H1 (cell line): Measurements from ENCODE around the gene NLK. TPM values are rescaled to one million over a fixed set of nuclear protein-coding genes. Genes with fewer than 3 reads are reported as not detected.

Experiments
- CTCF ChIA-PET: fragments of 300-600 bp; sonication (Branson Sonifier 250); formaldehyde crosslinking; loops from one replicate; lab custom pipeline; 2021; ENCODE audit not compliant: partially characterized antibody; lab: Charles Lee
- POLR2A ChIA-PET: fragments of 300-600 bp; sonication (Branson Sonifier 250); formaldehyde crosslinking; loops from one replicate; lab custom pipeline; 2021; ENCODE audit warnings: inconsistent platforms; ENCODE audit not compliant: partially characterized antibody; lab: Charles Lee
- DNase-seq, 2 experiments: peaks; one replicate each; pipeline versions ENCODE4 v3.0.0 to v3.0.0-alpha.2; 2010 to 2022; ENCODE audit warnings: low spot score in 2 of 2, low read depth in 1 of 2, mixed read lengths in 1 of 2
- FAIRE-seq: peaks from 2 replicates; lab custom pipeline; 2011; peaks lifted over from hg19 to GRCh38; lab: Jason Lieb, UNC
- H2AFZ ChIP-seq: 2 replicates; pipeline ENCODE4 v1.8.1; 2012; ENCODE audit warnings: low read length, inconsistent platforms
- H2AK5ac ChIP-seq: 2 replicates; pipeline ENCODE4 v1.6.1; 2013; ENCODE audit warnings: low read depth, low read length
- H2BK120ac ChIP-seq: replicated peaks from 2 replicates; pipeline ENCODE3; 2013; ENCODE audit warnings: low read depth, low read length, inconsistent platforms
- H2BK12ac ChIP-seq: 2 replicates; pipeline ENCODE4 v1.6.1; 2013; ENCODE audit warnings: low read depth, low read length
- H2BK15ac ChIP-seq: 2 replicates; pipeline ENCODE4 v1.6.1; 2013; ENCODE audit warnings: low read length
- H2BK20ac ChIP-seq: 2 replicates; pipeline ENCODE4 v1.6.1; 2013; ENCODE audit warnings: low read length
- H2BK5ac ChIP-seq: 2 replicates; pipeline ENCODE4 v1.6.1; 2013; ENCODE audit warnings: low read depth, low read length
- H3K14ac ChIP-seq: 2 replicates; pipeline ENCODE4 v1.6.1; 2013; ENCODE audit warnings: inconsistent platforms; ENCODE audit not compliant: insufficient read length
- H3K18ac ChIP-seq: 2 replicates; pipeline ENCODE4 v1.6.1; 2013; ENCODE audit warnings: low read length; ENCODE audit errors: extremely low read depth
- H3K23ac ChIP-seq: 2 replicates; pipeline ENCODE4 v1.6.1; 2013; ENCODE audit warnings: inconsistent platforms; ENCODE audit not compliant: insufficient read length
- H3K23me2 ChIP-seq: 2 replicates; pipeline ENCODE4 v1.6.1; 2013; ENCODE audit warnings: low read depth, low read length
- H3K27ac ChIP-seq: 2 replicates; pipeline ENCODE4 v1.6.1; 2011; ENCODE audit warnings: low read depth, low read length, inconsistent platforms
- H3K27me3 ChIP-seq, 4 experiments: replicated peaks in 1 of 4; 1 replicate in 1 of 4; 2 replicates in 3 of 4; pipeline versions ENCODE4 v1.6.1 to v1.8.1; 2011 to 2013; ENCODE audit warnings: low read length in 3 of 4, mild to moderate bottlenecking in 3 of 4, inconsistent platforms in 2 of 4, mixed read lengths in 2 of 4, moderate library complexity in 1 of 4; ENCODE audit not compliant: control insufficient read depth in 3 of 4, insufficient read depth in 3 of 4; ENCODE audit errors: extremely low read depth in 1 of 4
- H3K36me3 ChIP-seq, 4 experiments: 2 replicates each; pipeline versions ENCODE4 v1.6.1 to v1.8.1; 2011 to 2013; ENCODE audit warnings: mild to moderate bottlenecking in 4 of 4, low read length in 3 of 4, moderate library complexity in 2 of 4, control low read depth in 1 of 4, inconsistent platforms in 1 of 4; ENCODE audit not compliant: insufficient read depth in 4 of 4, control insufficient read depth in 2 of 4
- H3K4ac ChIP-seq: replicated peaks from 2 replicates; pipeline ENCODE3; 2013; ENCODE audit warnings: low read length, low read depth, mixed read lengths, inconsistent platforms; ENCODE audit not compliant: insufficient read length
- H3K4me1 ChIP-seq, 4 experiments: replicated peaks in 1 of 4; 1 replicate in 1 of 4; 2 replicates in 3 of 4; pipeline versions ENCODE4 v1.6.1 to v1.8.1; 2011 to 2013; ENCODE audit warnings: low read length in 3 of 4, inconsistent platforms in 2 of 4, mixed read lengths in 1 of 4; ENCODE audit not compliant: insufficient read depth in 4 of 4, control insufficient read depth in 3 of 4
- H3K4me2 ChIP-seq, 2 experiments: 2 replicates each; pipeline versions ENCODE4 v1.6.1 to v1.8.1; 2011 to 2013; ENCODE audit warnings: low read depth in 2 of 2, low read length in 2 of 2, control low read depth in 1 of 2, inconsistent platforms in 1 of 2, mild to moderate bottlenecking in 1 of 2; ENCODE audit not compliant: insufficient read depth in 1 of 2
- H3K4me3 ChIP-seq, 4 experiments: fragments of 200-600, 300-600 bp in 1 of 4; sonication (generic), shearing (Covaris generic), sonication (Bioruptor Twin) in 1 of 4; 2 replicates each; pipeline versions ENCODE4 v1.5.1 to v1.8.1; 2011 to 2016; ENCODE audit warnings: low read length in 4 of 4, low read depth in 3 of 4, control low read depth in 2 of 4, inconsistent platforms in 2 of 4, mild to moderate bottlenecking in 2 of 4, mixed read lengths in 1 of 4, moderate library complexity in 1 of 4; ENCODE audit not compliant: insufficient read depth in 2 of 4; ENCODE audit errors: extremely low read depth in 1 of 4
- H3K56ac ChIP-seq: replicated peaks from 2 replicates; pipeline ENCODE3; 2013; ENCODE audit warnings: low read depth, mild to moderate bottlenecking, mixed read lengths, low read length, inconsistent platforms; ENCODE audit not compliant: insufficient read length
- H3K79me1 ChIP-seq: 2 replicates; pipeline ENCODE4 v1.6.1; 2013; ENCODE audit warnings: low read depth, low read length, control low read depth
- H3K79me2 ChIP-seq, 2 experiments: 2 replicates each; pipeline versions ENCODE4 v1.6.1 to v1.8.1; 2012 to 2013; ENCODE audit warnings: low read length in 2 of 2, mild to moderate bottlenecking in 2 of 2, inconsistent platforms in 1 of 2; ENCODE audit not compliant: insufficient read depth in 2 of 2, control insufficient read depth in 1 of 2
- H3K9ac ChIP-seq, 4 experiments: replicated peaks in 1 of 4; 1 replicate in 1 of 4; 2 replicates in 3 of 4; pipeline versions ENCODE4 v1.6.1 to v1.8.1; 2011 to 2013; ENCODE audit warnings: low read depth in 3 of 4, low read length in 3 of 4, control low read depth in 2 of 4, mild to moderate bottlenecking in 2 of 4, moderate library complexity in 2 of 4, inconsistent platforms in 1 of 4; ENCODE audit errors: extremely low read depth in 1 of 4
- H3K9me3 ChIP-seq, 2 experiments: 2 replicates each; pipeline versions ENCODE4 v1.6.1 to v1.8.1; 2012 to 2013; ENCODE audit warnings: mild to moderate bottlenecking in 2 of 2, moderate library complexity in 2 of 2, control low read depth in 1 of 2, inconsistent platforms in 1 of 2, low read depth in 1 of 2, low read length in 1 of 2, mixed read lengths in 1 of 2; ENCODE audit not compliant: insufficient read depth in 2 of 2
- H4K20me1 ChIP-seq, 2 experiments: replicated peaks in 1 of 2; 2 replicates each; pipeline versions ENCODE3 to v1.8.1; 2011 to 2013; ENCODE audit warnings: inconsistent platforms in 2 of 2, low read length in 2 of 2, mild to moderate bottlenecking in 1 of 2; ENCODE audit not compliant: insufficient read depth in 2 of 2, control insufficient read depth in 1 of 2
- H4K5ac ChIP-seq: 2 replicates; pipeline ENCODE4 v1.6.1; 2013; ENCODE audit warnings: low read length, low read depth, mixed read lengths, inconsistent platforms; ENCODE audit not compliant: insufficient read length
- H4K8ac ChIP-seq: 2 replicates; pipeline ENCODE4 v1.8.0; 2013; ENCODE audit warnings: mild to moderate bottlenecking, moderate library complexity, low read length, inconsistent platforms; ENCODE audit not compliant: insufficient read depth; ENCODE audit errors: extremely low read depth
- H4K91ac ChIP-seq: replicated peaks from 2 replicates; pipeline ENCODE3; 2013; ENCODE audit warnings: low read length, mixed read lengths, inconsistent platforms; ENCODE audit not compliant: insufficient read length
- ASH2L ChIP-seq: fragments of 200-600, 300-600 bp; sonication (generic); IDR thresholded peaks from one replicate; pipeline ENCODE4 v1.7.1; 2017; ENCODE audit warnings: low read length
- KDM5A ChIP-seq: fragments of 200-600 bp; IDR thresholded peaks from 2 replicates; pipeline ENCODE4 v1.7.1; 2012; ENCODE audit warnings: mild to moderate bottlenecking, low read length, inconsistent platforms, mixed read lengths
- RBBP5 ChIP-seq: IDR thresholded peaks from 2 replicates; pipeline ENCODE4 v1.7.1; 2012; ENCODE audit warnings: low read depth, mild to moderate bottlenecking, inconsistent platforms, low read length, moderate library complexity, borderline replicate concordance
- RFX5 ChIP-seq: IDR thresholded peaks from 2 replicates; pipeline ENCODE4 v1.6.1; 2011; ENCODE audit warnings: low read depth, low read length, improper control_type of control experiment, borderline replicate concordance
- RXRA ChIP-seq: IDR thresholded peaks from 2 replicates; pipeline ENCODE4 v1.6.1; 2011; ENCODE audit warnings: low read depth, mild to moderate bottlenecking, low read length, moderate library complexity; ENCODE audit not compliant: insufficient read depth
- SAP30 ChIP-seq: fragments of 300-600 bp; sonication (generic); IDR thresholded peaks from 2 replicates; pipeline ENCODE4 v1.7.1; 2012; ENCODE audit warnings: low read length, moderate library complexity, mild to moderate bottlenecking, inconsistent platforms; ENCODE audit not compliant: insufficient read depth, insufficient replicate concordance
- SIN3A ChIP-seq, 2 experiments: IDR thresholded peaks in 1 of 2; conservative IDR thresholded peaks in 1 of 2; 2 replicates each; pipeline ENCODE4 v1.6.1; 2011 to 2012; ENCODE audit warnings: low read length in 2 of 2, improper control_type of control experiment in 1 of 2, low read depth in 1 of 2, mild to moderate bottlenecking in 1 of 2
- SIRT6 ChIP-seq: IDR thresholded peaks from one replicate; pipeline ENCODE4 v1.7.1; 2012; ENCODE audit warnings: low read length, inconsistent platforms
- SP2 ChIP-seq: IDR thresholded peaks from 2 replicates; pipeline ENCODE4 v1.6.1; 2012; ENCODE audit warnings: mild to moderate bottlenecking, low read length, inconsistent platforms
- TBP ChIP-seq: IDR thresholded peaks from 2 replicates; pipeline ENCODE4 v1.6.1; 2011; ENCODE audit warnings: low read depth, low read length, improper control_type of control experiment
- WGBS, 2 experiments: shearing (Covaris generic) in 1 of 2; methylation state at CpG; one replicate each; pipeline versions ENCODE4 v1.1.6 to v1.1.7; 2013 to 2015; ENCODE audit warnings: low lambda C conversion rate in 2 of 2, mixed read lengths in 2 of 2, inconsistent platforms in 1 of 2, low coverage in 1 of 2, missing lambda C conversion rate in 1 of 2; ENCODE audit not compliant: insufficient replicate concordance in 2 of 2, insufficient coverage in 1 of 2, insufficient read length in 1 of 2; ENCODE audit errors: extremely low coverage in 1 of 2, missing lambda C conversion rate in 1 of 2; 5-methylcytosine and 5-hydroxymethylcytosine counted together
- polyA plus RNA-seq, 7 experiments: library from polyadenylated mRNA; depleted of rRNA in 3 of 7; stranded (reverse) in 5 of 7; unstranded in 2 of 7; fragments of >200 nt in 5 of 7; fragments of 200-250 nt in 2 of 7; gene quantifications; 1 replicate in 5 of 7; 2 replicates in 1 of 7; 4 replicates in 1 of 7; pipeline versions ENCODE4 v1.2.1 to v1.2.3, GENCODE V29; 2011 to 2013; ENCODE audit warnings: missing spikeins in 2 of 7, mixed read lengths in 2 of 7
- total RNA-seq: library from RNA; stranded (reverse); fragmentation: NEBNext Ultra II Directional; extraction: Animal tissue kit (Norgen Biotek cat#: 25700); gene quantifications from 2 replicates; pipeline ENCODE4 v1.2.1, GENCODE V29; 2021
- TF ChIP-seq, protein P1 (sequence below), 3 experiments: IDR thresholded peaks; 1 replicate in 2 of 3; 2 replicates in 1 of 3; pipeline versions ENCODE4 v1.5.1 to v1.6.1; 2011; ENCODE audit warnings: low read length in 3 of 3, mild to moderate bottlenecking in 3 of 3, inconsistent platforms in 2 of 3, low read depth in 1 of 3, moderate library complexity in 1 of 3; ENCODE audit not compliant: insufficient read depth in 1 of 3; ENCODE audit errors: control extremely low read depth in 1 of 3
- TF ChIP-seq, protein P2 (sequence below): IDR thresholded peaks from 2 replicates; pipeline ENCODE4 v1.6.1; 2012; ENCODE audit warnings: inconsistent platforms

The NLK gene
- total and polyA plus RNA-seq, 2 of the 8 experiments (the other 6 are each of a cell fraction or from before 2014, with no cell fraction given), result 30.8 to 49.9 TPM

DNA sequence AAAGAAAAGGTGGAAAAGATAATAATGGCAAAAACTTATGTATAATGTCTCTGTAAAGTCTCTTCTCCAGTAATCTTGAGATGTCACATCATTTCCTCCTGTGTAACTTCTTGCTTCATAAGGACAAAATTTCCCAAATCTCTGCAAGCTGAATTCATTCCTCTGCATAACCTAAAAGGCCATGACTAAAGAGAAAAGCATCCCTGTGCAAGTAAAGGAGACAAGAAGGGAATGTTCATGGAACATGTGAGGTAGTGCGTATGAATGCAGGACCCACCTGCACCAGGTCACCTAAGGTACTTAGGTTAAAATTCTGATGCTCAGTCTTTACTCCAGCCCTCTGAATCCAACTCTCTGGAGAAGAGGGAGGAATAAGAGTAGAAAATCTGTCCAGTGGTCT lies 46.9 kb upstream of the NLK start:
- H2AFZ ChIP-seq, result no peak overlapping the region
- no peak overlapping the region for H3K4me3 ChIP-seq
- no peak overlapping the region for H2BK120ac ChIP-seq
- H3K14ac ChIP-seq, result no peak overlapping the region
- no peak overlapping the region for H2BK12ac ChIP-seq
- H3K18ac ChIP-seq, result no peak overlapping the region
- no peak overlapping the region for H4K91ac ChIP-seq
- H3K23me2 ChIP-seq, result no peaks in the 10 kb centered on the region
- H3K27me3 ChIP-seq, result no peaks in the 10 kb centered on the region; a peak in 1 of 7 replicates
- H3K9me3 ChIP-seq, result no peaks in the 10 kb centered on the region
- no peak overlapping the region for H3K27ac ChIP-seq
- H3K4ac ChIP-seq, result no peak overlapping the region
- no peak overlapping the region for H2BK20ac ChIP-seq
- no peaks in the 10 kb centered on the region for H3K79me2 ChIP-seq
- H2BK15ac ChIP-seq, result no peak overlapping the region
- no peaks in the 10 kb centered on the region for H3K79me1 ChIP-seq
- H3K36me3 ChIP-seq, result no peaks in the 10 kb centered on the region
- WGBS, 2 experiments, result no CpG with 5 or more reads among the region's 1 CpG
- H3K9ac ChIP-seq, result no peak overlapping the region
- FAIRE-seq (no peak), DNase-seq (no peak)
- CTCF ChIA-PET, result no interaction called here
- no peak overlapping the region for H4K5ac ChIP-seq
- H4K20me1 ChIP-seq, result no peaks in the 10 kb centered on the region
- no peak overlapping the region for H4K8ac ChIP-seq
- no peak overlapping the region for H2AK5ac ChIP-seq
- H3K4me1 ChIP-seq, result peaks cover 0 to 7% (median 2%) of the 10 kb centered on the region in 4 experiments; a peak in 3 of 7 replicates
- POLR2A ChIA-PET, result interaction anchor here (0.8 kb wide), 1 partner anchor 38 kb away, joined by 3 read pairs; no protein-coding TSS in a partner anchor
- no peak overlapping the region for H2BK5ac ChIP-seq
- no peak overlapping the region for H3K56ac ChIP-seq
- H3K23ac ChIP-seq, result no peak overlapping the region
- H3K4me2 ChIP-seq, result no peak overlapping the region
- TF ChIP-seq SP2 (no peak), KDM5A (no peak), RXRA (no peak), RFX5 (no peak), SIRT6 (no peak), TBP (no peak), SIN3A (conservative IDR thresholded peaks at IDR 0.05 in 1 of 2, IDR thresholded peaks at IDR 0.05 in 1 of 2; ENCODE audit: low read depth in 1 of 2, low read length in 2 of 2) (no peak), SAP30 (no peak), RBBP5 (no peak), ASH2L (no peak)
- TF ChIP-seq, protein P1, sequence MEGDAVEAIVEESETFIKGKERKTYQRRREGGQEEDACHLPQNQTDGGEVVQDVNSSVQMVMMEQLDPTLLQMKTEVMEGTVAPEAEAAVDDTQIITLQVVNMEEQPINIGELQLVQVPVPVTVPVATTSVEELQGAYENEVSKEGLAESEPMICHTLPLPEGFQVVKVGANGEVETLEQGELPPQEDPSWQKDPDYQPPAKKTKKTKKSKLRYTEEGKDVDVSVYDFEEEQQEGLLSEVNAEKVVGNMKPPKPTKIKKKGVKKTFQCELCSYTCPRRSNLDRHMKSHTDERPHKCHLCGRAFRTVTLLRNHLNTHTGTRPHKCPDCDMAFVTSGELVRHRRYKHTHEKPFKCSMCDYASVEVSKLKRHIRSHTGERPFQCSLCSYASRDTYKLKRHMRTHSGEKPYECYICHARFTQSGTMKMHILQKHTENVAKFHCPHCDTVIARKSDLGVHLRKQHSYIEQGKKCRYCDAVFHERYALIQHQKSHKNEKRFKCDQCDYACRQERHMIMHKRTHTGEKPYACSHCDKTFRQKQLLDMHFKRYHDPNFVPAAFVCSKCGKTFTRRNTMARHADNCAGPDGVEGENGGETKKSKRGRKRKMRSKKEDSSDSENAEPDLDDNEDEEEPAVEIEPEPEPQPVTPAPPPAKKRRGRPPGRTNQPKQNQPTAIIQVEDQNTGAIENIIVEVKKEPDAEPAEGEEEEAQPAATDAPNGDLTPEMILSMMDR (IDR thresholded peaks at IDR 0.05; ENCODE audit: control extremely low read depth in 1 of 3, insufficient read depth in 1 of 3, low read depth in 1 of 3, low read length in 3 of 3), result no peak
- TF ChIP-seq, protein P2, sequence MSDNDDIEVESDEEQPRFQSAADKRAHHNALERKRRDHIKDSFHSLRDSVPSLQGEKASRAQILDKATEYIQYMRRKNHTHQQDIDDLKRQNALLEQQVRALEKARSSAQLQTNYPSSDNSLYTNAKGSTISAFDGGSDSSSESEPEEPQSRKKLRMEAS, result no peak
